Measurements from ENCODE around the gene GLYATL3.

GLYATL3 gene

DNA sequence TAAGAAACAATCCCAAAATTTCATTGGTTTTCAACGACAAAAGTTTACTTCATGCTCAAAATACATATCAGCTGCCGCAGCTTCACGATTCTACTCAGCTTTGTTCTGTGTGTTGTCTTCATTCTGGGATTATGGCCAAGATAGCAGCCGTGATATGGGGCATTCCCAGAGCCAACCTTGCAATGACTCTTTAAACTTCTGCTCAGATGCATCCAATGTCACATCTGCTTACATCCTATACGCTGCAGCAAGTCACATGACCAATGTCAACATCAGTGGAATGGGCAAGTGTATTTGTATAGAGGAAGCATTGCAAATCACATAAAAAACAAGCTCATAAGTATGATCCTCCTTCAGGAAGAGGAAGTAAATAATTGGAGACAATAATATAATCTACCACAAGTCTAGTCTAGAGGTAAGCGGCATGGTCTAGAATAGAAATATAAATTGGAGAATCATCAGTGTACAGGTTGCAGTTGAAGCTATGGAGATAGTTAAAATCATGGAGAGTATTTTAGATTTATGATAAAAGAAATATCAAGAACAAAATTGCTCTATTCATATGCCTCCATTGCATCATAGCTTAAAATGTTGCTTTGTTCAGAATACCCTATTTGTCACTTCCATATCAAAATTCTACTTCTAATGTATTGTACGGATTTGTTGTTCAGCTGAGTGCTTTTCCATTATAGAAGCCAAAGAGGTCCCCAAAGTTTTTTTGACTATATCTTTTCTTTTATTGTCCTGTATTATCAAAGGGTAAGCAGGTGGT is 43.5 kb downstream of the GLYATL3 start:
- no peak for DNase-seq (ENCODE audit: low spot score in 2 of 2)

DNA sequence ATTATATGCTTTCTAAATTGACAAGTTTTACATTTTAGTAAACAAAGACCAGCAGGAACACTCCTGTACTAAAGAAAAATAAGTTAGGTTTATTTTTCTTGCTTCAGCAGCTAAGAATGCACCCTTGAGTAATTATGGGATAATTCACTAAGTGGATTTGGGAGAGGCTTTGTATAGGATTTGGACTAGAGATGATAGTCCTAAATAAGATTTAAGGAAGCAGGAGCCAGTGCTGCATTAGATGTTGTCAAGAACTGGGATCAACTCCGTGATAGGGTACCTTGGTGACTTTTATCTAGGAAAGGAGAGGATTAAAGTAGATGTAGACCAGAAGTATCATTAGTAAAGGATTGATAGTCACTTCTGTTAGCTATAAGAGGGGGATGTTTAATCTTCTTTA is 46.6 kb downstream of the GLYATL3 start:
- in situ Hi-C loops (cut with MboI; ENCODE audit: low sequenced_read_pairs): no loop called here
- DNase-seq (ENCODE audit: low spot score in 2 of 2): no peak
- H3K9me3 ChIP-seq: no peaks in the 10 kb centered on the region
- H3K27me3 ChIP-seq (ENCODE audit: low read depth): no peaks in the 10 kb centered on the region
- no peaks in the 10 kb centered on the region for H3K36me3 ChIP-seq (replicated peaks)
- H3K4me1 ChIP-seq: peaks cover 9% of the 10 kb centered on the region
- H3K4me3 ChIP-seq: no peak overlapping the region

More for the DNA sequence above, 43.5 kb downstream of the GLYATL3 start:
- in situ Hi-C loops (cut with MboI; ENCODE audit: low sequenced_read_pairs): no loop called here
- H3K4me1 ChIP-seq: peaks cover 10% of the 10 kb centered on the region
- no peak overlapping the region for H3K4me3 ChIP-seq
- no peaks in the 10 kb centered on the region for H3K36me3 ChIP-seq (replicated peaks)
- H3K9me3 ChIP-seq: no peaks in the 10 kb centered on the region
- no peaks in the 10 kb centered on the region for H3K27me3 ChIP-seq (ENCODE audit: low read depth)

DNA sequence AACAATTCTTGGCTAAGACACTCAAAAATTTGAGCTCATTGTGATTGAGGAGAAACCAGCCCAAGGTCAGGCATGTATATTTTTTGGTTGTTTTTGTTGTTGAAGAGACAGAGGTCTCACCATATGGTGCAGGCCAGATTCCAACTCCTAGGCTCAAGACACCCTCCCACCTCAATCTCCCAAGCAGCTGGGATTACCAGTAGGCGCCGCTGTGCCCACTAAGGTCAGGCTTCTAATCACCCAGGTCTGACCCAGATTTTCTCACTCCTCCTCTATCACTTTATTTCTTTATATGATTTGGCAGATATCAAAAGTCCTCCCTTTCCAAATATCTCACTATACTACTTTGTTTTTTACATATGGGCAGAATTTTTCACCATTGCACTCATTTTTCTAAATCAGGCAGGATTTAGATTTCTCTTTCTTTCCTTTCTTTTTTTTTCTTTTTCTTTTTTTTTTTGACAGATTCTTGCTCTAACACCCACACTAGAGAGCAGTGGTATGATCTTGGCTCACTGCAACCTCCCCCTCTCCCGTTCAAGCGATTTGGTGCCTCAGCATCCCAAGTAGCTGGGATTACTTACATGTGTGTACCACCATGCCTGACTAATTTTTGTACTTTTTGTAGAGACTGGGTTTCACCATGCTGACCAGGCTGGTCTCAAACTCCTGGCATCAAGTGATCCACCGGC is 49.0 kb downstream of the GLYATL3 start:
- Histone ChIP-seq H3K9me3 (no peaks in the 10 kb centered on the region), H3K36me3 (replicated peaks) (no peaks in the 10 kb centered on the region), H3K27me3 (ENCODE audit: low read depth) (no peaks in the 10 kb centered on the region), H3K4me3 (no peak overlapping the region), H3K4me1 (peaks cover 25% of the 10 kb centered on the region)
- DNase-seq (ENCODE audit: low spot score in 2 of 2): no peak
- in situ Hi-C loops (cut with MboI; ENCODE audit: low sequenced_read_pairs): no loop called here

DNA sequence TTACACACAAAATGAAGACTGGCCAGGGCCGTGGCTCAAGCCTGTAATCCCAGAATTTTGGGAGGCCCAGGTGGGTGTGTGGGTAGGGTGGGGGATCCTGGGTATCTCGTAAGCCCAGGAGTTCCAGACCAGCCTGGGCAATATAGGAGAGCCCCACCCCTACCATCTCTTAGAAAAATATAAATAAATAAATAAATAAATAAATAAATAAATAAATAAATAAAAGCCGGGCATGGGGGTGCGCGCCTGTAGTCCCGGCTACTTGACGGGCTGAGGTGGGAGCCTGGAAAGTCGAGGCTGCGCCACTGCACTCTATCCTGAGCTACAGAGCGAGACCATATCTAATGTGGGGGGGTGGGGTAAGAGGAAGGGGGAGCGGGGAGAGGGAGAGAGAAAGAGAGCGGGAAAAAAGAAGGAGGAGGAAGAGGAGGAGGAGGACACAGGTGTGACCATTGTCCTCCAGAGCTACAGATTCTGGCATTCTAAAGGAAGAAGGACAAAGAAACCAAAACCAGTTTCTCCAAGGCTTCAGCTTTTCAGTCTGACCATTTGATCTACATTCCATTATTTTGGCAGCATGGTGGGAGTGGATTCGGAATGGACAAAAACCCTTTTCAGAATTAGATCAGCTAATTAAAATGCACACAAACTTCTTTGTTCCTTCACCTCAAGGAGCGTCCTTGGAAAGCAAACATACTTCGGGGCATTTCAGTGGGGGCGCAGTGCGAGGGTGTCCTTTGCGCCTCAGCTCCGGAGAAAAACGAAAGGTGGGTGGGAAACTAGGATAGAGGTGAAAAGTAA is 50.2 kb downstream of the GLYATL3 start:
- H3K36me3 ChIP-seq (replicated peaks): no peaks in the 10 kb centered on the region
- peak in 1 of 2 experiments; percentile 53 for DNase-seq (ENCODE audit: low spot score in 2 of 2)
- no peaks in the 10 kb centered on the region for H3K27me3 ChIP-seq (ENCODE audit: low read depth)
- peak overlapping the region; percentile 38 for H3K4me3 ChIP-seq
- in situ Hi-C loops (cut with MboI; ENCODE audit: low sequenced_read_pairs): no loop called here
- peaks cover 29% of the 10 kb centered on the region for H3K4me1 ChIP-seq
- H3K9me3 ChIP-seq: no peaks in the 10 kb centered on the region

DNA sequence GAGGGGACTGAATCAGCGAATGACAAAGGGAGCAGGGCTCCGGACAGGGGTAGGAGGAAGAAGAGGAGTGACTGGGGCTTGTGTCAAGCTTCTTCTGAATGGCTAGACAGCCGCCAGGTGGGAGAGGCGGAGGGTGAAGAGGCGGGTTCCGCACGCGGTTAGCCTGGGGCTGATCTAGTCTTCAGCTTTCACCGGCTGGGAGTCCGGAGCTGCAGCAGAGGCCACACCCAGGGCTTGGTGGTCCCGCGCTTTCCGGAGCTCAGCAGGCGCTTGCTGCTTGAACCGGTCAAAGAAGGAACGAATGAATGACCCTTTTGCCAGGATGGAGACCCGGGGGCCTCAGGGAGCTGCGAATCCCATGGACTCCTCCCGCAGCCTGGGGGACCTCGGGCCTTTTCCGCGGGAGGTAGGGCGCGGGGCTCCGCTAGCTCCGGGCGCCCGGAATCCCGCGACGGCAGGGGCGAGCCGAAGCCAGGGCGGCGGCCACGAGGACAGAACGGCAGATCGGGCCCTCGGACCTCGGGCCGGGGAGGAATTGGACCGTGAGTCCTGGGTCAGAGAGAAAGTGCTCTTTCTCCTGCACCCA is 50.9 kb downstream of the GLYATL3 start, which contains the start of gene C6orf141:
TSS of gene C6orf141 (plus strand) at position 177 of the 586 bp plus-strand sequence. CDS start at position 302, 125 bp downstream.
- in situ Hi-C loops (cut with MboI; ENCODE audit: low sequenced_read_pairs): no loop called here
- peak within 1 kb of the TSS; percentile 38 for H3K4me3 ChIP-seq
- H3K36me3 ChIP-seq (replicated peaks): no peaks in the 10 kb centered on the region
- no peaks in the 10 kb centered on the region for H3K9me3 ChIP-seq
- no peaks in the 10 kb centered on the region for H3K27me3 ChIP-seq (ENCODE audit: low read depth)
- DNase-seq (ENCODE audit: low spot score in 2 of 2): peak; percentile 74 to 85
- H3K4me1 ChIP-seq: peaks cover 29% of the 10 kb centered on the region

DNA sequence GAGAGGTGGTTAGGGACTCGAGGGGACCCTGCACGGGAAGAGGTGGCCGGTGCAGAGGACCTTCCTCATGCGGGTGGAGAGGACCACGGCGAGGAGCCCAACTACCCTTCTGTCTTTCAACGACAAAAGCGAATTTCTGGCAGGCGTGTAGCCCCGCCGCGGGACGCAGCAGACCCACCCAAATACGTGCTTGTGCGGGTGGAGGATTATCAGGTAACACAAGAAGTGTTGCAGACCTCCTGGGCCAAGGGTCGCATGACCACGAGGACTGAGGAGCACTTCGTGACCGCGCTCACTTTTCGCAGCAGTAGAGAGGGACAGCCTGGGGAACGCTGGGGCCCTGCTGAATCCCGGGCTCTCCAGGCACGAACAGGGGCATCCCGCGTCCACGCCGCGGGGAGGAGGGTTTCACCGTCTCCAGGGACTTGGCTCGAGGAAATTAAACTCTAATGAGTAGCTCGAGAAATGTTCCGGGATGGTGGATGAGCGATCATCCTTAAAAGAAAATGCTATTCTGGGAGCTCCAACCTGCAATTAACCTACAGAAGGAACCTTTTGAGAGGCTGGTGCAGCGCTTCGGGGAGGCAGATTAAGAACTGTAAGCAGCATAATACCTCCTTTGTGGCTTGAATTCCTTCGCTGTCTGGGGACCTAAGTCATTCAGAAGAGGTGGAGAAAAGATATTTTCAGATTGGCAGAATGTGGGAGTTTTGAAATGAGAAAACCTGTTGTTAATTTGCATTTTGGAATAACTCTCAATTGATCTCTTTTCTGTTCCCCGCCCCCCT is 51.5 kb downstream of the GLYATL3 start:
- DNase-seq (ENCODE audit: low spot score in 2 of 2): peak; percentile 72 to 89
- no peaks in the 10 kb centered on the region for H3K9me3 ChIP-seq
- peaks cover 33% of the 10 kb centered on the region for H3K4me1 ChIP-seq
- H3K27me3 ChIP-seq (ENCODE audit: low read depth): no peaks in the 10 kb centered on the region
- in situ Hi-C loops (cut with MboI; ENCODE audit: low sequenced_read_pairs): no loop called here
- H3K4me3 ChIP-seq: peak overlapping the region; percentile 38
- H3K36me3 ChIP-seq (replicated peaks): no peaks in the 10 kb centered on the region

DNA sequence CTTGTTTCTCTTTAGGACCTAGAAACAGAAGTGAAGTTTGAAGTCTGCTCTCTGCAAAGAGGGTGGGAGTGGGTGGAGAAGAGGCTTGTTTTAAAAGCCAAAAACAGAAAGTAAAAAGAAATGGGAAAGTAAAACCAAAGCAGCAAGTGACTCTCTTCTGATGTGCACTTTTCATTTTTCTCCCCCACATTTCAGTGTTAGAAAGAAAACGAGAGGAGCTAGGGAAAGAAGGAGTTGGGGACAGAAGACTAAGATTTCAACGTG is 52.1 kb downstream of the GLYATL3 start:
- Histone ChIP-seq H3K36me3 (replicated peaks) (no peaks in the 10 kb centered on the region), H3K4me1 (peaks cover 38% of the 10 kb centered on the region), H3K4me3 (peak overlapping the region; percentile 38), H3K9me3 (no peaks in the 10 kb centered on the region), H3K27me3 (ENCODE audit: low read depth) (no peaks in the 10 kb centered on the region)
- in situ Hi-C loops (cut with MboI; ENCODE audit: low sequenced_read_pairs): no loop called here
- no peak for DNase-seq (ENCODE audit: low spot score in 2 of 2)

DNA sequence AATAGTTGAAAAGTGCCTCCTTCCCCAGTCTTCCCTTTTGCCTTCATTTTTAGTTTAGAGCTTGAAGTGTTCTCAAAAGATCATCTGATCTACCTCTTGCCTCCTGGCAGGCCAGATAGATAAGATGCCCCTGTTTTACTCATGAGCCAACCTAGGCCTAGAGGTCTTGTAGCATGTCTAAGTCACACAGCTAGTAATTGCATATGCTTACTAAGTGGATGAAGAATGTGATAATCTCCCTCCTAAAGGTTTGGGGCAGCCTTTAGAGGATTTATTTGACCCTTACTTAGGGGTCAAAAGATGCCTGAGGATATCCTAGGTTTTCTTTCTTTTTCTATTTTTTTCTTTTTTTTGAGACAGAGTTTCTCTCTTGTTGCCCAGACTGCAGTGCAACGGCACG is 52.9 kb downstream of the GLYATL3 start:
- Histone ChIP-seq H3K4me1 (peaks cover 38% of the 10 kb centered on the region), H3K4me3 (no peak overlapping the region)
- in situ Hi-C loops (cut with MboI; ENCODE audit: low sequenced_read_pairs): no loop called here

DNA sequence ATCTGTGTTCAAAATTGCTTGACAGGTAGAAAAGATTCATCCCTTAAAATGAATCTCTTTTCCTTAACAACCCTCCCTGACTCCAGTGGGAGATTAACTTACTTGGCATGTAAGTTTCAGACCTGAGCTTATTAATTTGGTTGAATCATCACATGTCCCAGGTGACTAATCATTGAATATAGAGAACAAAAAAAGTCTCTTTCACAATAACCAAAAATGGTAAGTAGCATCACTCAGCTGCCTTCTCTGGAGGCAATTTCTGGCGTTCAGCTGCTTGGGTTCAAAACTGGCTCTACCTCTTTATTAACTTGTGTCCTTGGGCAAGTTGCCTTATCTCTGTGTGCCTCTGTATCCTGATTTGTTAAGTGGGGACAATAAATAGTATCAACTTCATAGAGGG is 53.7 kb downstream of the GLYATL3 start:
- no peaks in the 10 kb centered on the region for H3K9me3 ChIP-seq
- peaks cover 38% of the 10 kb centered on the region for H3K4me1 ChIP-seq
- H3K27me3 ChIP-seq (ENCODE audit: low read depth): no peaks in the 10 kb centered on the region
- H3K36me3 ChIP-seq (replicated peaks): no peaks in the 10 kb centered on the region
- in situ Hi-C loops (cut with MboI; ENCODE audit: low sequenced_read_pairs): no loop called here
- DNase-seq (ENCODE audit: low spot score in 2 of 2): no peak
- no peak overlapping the region for H3K4me3 ChIP-seq

More for the DNA sequence above, 52.9 kb downstream of the GLYATL3 start:
- Histone ChIP-seq H3K36me3 (replicated peaks) (no peaks in the 10 kb centered on the region), H3K9me3 (no peaks in the 10 kb centered on the region), H3K27me3 (ENCODE audit: low read depth) (no peaks in the 10 kb centered on the region)
- DNase-seq (ENCODE audit: low spot score in 2 of 2): peak in 1 of 2 experiments; percentile 33

DNA sequence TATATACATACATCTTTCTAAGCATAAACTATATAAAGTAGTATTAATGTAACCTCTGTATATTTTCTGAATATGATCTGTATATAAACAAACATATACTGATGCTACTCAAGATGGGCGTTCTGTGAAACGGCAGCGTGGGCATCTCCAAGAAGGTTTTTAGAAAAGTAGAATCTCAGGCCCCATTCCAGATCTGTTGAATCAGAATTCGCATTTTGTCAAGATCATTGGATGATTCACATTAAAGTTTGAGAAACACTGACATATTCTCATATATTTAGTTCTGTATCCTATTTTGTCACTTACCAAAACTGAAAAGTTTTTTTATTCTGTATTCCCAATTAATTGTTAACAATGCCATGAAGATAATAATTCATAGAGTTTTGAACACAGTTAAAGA is 56.2 kb downstream of the GLYATL3 start:
- Histone ChIP-seq H3K4me3 (no peak overlapping the region), H3K36me3 (replicated peaks) (no peaks in the 10 kb centered on the region), H3K9me3 (no peaks in the 10 kb centered on the region), H3K4me1 (peaks cover 32% of the 10 kb centered on the region), H3K27me3 (ENCODE audit: low read depth) (no peaks in the 10 kb centered on the region)
- no peak for DNase-seq (ENCODE audit: low spot score in 2 of 2)
- in situ Hi-C loops (cut with MboI; ENCODE audit: low sequenced_read_pairs): no loop called here

DNA sequence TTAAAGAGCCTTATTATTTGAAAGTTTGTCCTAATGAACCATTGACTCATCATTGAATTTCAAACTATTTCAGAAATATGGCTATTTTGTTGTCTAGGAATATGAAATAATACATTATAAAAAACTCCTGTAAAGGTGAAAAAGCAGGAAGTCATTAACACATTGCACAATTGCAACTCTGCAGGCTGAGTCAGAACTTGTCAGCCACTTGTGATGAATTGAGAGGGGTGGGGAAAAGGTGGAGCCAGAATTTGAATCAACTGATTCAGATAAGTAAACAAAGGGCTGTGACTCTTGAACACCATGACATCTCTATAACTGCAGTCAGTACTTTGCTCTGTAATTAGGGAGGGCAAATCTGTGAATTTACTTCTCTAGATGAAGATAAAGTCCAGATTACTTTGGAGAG is 56.7 kb downstream of the GLYATL3 start:
- peak; percentile 32 to 59 for DNase-seq (ENCODE audit: low spot score in 2 of 2)
- peaks cover 32% of the 10 kb centered on the region for H3K4me1 ChIP-seq
- no peaks in the 10 kb centered on the region for H3K27me3 ChIP-seq (ENCODE audit: low read depth)
- no peaks in the 10 kb centered on the region for H3K36me3 ChIP-seq (replicated peaks)
- H3K9me3 ChIP-seq: no peaks in the 10 kb centered on the region
- H3K4me3 ChIP-seq: no peak overlapping the region
- in situ Hi-C loops (cut with MboI; ENCODE audit: low sequenced_read_pairs): no loop called here

DNA sequence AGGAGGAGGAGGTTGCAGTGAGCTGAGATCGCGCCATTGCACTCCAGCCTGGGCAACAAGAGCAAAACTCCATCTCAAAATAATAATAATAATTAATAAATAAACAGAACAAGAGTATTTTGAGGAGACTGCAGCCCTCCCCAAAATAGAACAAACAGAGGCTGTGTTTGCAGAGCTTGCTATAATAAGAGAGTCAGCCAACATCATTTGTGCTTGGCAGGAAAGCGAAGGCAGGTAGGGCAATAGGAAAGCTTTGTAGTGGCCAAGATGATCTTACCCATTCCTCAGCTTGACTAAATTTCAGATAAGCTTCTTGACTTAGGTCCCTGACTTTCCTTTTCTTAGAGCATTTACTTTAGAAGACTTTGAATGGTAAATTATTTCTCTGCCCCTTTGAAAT is 57.5 kb downstream of the GLYATL3 start:
- Histone ChIP-seq H3K4me3 (no peak overlapping the region), H3K9me3 (no peaks in the 10 kb centered on the region), H3K36me3 (replicated peaks) (no peaks in the 10 kb centered on the region), H3K27me3 (ENCODE audit: low read depth) (no peaks in the 10 kb centered on the region), H3K4me1 (peaks cover 29% of the 10 kb centered on the region)
- in situ Hi-C loops (cut with MboI; ENCODE audit: low sequenced_read_pairs): no loop called here
- DNase-seq (ENCODE audit: low spot score in 2 of 2): no peak

DNA sequence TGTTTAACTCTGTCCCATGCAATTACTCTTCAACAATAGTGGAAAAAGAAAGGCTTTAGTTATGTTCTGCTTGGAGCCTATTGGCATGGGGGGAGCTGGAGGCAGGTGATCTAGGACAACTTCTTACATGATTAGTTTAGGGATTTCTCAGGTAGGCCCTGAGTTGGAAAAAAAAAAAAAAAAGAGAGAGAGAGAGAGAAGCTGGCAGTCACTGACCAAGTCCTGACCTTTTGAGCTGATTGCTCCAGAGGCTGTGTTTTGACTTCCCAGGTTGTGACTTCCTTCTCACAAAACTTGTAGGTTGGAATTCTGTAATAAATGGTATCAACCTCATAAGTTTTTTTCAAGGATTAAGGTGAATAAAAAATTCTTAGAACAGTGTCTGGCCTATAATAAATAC is 58.5 kb downstream of the GLYATL3 start:
- DNase-seq (ENCODE audit: low spot score in 2 of 2): no peak
- in situ Hi-C loops (cut with MboI; ENCODE audit: low sequenced_read_pairs): no loop called here
- no peaks in the 10 kb centered on the region for H3K36me3 ChIP-seq (replicated peaks)
- peaks cover 18% of the 10 kb centered on the region for H3K4me1 ChIP-seq
- no peak overlapping the region for H3K4me3 ChIP-seq
- no peaks in the 10 kb centered on the region for H3K27me3 ChIP-seq (ENCODE audit: low read depth)
- H3K9me3 ChIP-seq: no peaks in the 10 kb centered on the region

Data from HAP-1 (cell line).